WI38 (cell line): ENCODE measurements around the gene PRPF18.

Experiments used
- H3K4me3 ChIP-seq: 2 replicates; pipeline ENCODE4 v1.5.1; 2011; ENCODE audit warnings: low read depth, mild to moderate bottlenecking, control low read depth, low read length
- TF ChIP-seq, protein P1 (sequence below): IDR thresholded peaks from 2 replicates; pipeline ENCODE4 v1.5.1; 2012; ENCODE audit warnings: low read depth, mild to moderate bottlenecking, control low read depth, low read length

The PRPF18 gene

DNA sequence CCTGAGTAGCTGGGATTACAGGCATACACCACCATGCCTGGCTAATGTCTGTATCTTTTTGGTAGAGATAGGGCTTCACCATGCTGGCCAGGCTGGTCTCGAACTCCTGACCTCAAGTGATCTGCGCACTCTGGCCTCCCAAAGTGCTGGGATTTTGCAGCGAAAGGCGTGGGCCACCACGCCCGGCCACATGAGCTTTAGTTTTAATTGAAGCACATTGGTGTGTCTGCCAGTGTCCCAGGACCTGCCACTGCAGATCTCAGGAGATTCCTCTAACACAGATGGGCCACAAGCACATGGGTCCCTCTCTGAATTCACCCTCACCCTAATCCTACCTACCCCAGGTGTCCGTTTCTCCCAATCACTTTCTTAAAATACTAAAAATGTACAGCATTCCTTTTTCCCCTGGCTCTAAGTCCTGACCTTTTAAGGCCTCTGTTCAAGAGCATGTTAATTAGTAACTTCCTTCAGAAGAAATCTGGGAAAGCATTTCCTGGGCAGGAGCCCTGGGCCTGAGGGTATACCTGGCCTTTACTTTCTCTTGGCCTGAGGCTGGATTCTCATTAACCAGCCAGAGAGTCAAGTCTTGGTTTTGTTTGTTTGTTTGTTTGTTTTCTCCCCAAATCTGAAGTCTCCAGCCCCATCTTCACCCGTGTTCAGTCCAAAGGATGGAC is 82.6 kb downstream of the PRPF18 start:
- TF ChIP-seq, protein P1, sequence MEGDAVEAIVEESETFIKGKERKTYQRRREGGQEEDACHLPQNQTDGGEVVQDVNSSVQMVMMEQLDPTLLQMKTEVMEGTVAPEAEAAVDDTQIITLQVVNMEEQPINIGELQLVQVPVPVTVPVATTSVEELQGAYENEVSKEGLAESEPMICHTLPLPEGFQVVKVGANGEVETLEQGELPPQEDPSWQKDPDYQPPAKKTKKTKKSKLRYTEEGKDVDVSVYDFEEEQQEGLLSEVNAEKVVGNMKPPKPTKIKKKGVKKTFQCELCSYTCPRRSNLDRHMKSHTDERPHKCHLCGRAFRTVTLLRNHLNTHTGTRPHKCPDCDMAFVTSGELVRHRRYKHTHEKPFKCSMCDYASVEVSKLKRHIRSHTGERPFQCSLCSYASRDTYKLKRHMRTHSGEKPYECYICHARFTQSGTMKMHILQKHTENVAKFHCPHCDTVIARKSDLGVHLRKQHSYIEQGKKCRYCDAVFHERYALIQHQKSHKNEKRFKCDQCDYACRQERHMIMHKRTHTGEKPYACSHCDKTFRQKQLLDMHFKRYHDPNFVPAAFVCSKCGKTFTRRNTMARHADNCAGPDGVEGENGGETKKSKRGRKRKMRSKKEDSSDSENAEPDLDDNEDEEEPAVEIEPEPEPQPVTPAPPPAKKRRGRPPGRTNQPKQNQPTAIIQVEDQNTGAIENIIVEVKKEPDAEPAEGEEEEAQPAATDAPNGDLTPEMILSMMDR, result no peak
- no peak overlapping the region for H3K4me3 ChIP-seq

DNA sequence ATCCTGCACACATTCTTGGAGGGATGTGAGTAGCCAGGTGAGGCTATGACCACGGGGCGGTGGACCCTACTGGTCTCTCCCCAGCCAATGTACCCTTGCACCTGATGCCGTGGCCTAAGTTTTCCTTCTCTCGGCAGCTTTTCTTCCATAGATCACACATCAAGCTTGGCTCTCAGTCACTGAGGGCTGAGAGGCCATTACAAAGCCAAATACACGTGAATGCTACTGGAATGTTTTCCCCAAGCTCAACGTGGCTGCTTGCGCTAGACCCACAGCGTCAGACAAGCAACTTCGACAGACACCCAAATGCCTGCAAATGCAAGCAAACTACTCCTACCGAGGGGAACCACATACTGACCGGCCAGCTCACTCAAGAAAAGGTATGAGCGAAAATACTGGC is 83.1 kb downstream of the PRPF18 start:
- TF ChIP-seq, protein P1, result no peak
- no peak overlapping the region for H3K4me3 ChIP-seq

DNA sequence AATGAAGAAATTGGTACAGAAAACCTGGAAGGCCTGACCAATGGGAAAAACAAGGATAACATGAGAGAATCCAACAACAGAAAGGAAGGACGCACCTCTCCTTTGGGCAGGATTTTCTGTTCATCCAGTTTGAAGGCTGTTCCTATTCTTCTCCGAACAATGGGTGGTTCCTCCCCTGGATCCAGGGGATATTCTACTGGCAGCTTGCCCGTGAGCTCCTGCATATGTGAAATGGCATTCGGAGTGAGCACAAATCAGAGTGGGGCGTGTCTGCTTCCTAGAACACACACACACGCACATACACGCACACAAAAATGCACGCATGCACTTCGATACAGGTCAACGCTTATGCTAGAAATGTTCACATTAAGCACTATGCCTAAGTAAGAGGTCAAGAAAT is 83.5 kb downstream of the PRPF18 start:
- TF ChIP-seq, protein P1, result no peak
- H3K4me3 ChIP-seq, result no peak overlapping the region

DNA sequence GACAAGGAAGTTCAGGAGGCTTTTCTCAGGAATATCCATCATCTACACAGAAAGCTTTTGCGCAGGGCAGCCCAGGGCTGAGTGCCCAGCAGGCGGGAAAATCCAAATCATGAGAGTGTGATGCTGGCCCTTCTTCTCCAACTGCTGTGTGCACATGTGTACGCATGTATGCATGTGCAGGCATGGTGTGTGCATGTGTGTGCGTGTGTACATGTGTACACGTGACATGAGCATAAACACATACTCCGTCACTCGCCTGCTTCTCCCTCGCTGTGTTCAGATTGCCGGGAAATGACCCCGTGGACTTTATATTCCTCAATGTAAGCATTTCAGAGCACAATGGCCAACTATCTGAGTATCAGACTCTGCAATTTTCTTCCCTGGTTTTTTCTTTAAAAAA is 85.1 kb downstream of the PRPF18 start:
- TF ChIP-seq, protein P1, result no peak
- no peak overlapping the region for H3K4me3 ChIP-seq

DNA sequence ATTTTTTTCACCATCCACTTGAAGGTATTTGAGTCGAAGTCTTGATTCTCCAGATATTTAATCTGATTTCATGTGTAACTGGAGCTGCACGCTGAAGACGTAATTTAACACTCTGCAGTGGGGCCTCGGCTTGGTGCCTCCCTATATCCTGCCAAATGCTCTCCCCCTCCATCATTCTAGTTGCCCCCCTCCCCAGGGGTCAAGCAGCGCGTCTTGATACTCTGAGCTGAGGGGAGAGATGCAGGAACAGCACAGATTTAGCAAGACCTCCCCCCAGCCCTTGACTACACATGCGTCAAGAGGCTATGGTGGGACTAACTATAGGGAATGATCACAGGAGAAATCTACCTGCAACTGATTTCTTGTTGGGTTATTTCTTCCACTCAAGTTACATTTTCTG is 85.8 kb downstream of the PRPF18 start:
- H3K4me3 ChIP-seq, result no peak overlapping the region
- TF ChIP-seq, protein P1, result no peak

DNA sequence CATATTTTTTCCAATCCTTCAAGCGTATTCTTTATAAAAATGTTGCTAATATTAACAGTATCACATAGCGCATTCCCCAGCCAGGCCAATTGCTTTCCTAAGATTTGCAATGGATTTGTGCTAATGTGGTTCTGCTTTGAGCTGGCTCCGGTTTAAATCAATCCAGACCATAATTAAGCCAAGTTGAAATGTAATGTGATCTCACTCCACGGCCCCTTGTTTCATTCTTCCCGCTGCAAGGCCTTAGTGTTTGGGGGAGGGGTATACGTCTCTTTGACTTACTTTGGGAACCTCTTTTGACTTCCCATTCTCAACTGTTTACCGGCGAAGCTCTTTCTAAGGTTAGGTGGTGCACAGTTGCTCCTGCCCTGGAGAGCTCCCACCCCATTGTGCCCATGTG is 86.4 kb downstream of the PRPF18 start:
- H3K4me3 ChIP-seq, result no peak overlapping the region
- TF ChIP-seq, protein P1, result no peak

DNA sequence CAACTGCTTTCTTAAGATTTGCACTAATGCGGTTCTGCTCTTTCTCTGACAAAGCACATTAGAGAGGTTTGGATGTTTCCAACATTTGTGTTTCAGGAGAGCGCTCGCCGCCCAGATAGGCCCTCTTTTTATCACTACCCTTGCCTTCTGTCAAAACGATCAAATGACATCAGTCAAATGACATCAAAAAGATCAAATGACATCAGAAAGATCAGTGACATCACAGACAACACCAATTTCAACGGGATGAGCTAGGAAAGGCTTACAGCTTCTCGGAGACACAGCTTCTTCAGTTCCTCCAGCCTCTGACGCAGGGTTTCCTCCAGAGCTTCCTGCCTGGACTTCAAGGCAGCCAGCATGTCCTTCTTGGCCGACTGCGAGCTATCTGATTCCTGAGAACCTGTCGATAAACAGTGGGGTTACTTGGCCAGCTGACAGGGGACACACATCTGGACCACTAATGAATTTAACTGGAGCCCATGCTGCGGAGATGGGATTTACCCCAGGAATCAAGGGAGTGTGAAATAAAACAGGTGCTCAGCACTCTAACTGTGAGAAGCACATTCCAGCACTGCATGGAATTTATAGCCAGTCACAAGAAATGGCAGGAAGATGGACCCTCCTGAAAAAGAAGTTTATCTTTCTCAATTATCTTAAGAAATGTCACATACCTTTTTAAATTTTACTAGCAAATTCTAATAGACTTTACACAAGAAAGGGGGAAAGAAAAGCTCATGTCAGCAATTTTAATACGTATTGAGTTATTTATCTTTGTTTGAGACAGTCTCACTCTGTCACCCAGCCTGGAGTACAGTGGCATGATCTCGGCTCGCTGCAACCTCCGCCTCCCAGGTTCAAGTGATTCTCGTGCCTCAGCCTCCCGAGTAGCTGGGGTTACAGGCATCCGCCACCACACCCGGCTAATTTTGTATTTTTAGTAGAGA is 88.2 kb downstream of the PRPF18 start:
- H3K4me3 ChIP-seq, result no peak overlapping the region
- TF ChIP-seq, protein P1, result no peak
